IMR-90 (cell line): ENCODE data around the gene ADAMTS9. TPM values are rescaled to one million over a fixed set of nuclear protein-coding genes. Genes with fewer than 3 reads are reported as not detected.
A peak's percentile ranks its signal among the peaks of the same experiment; 100 is the strongest.

Experiments
- ATAC-seq: fragments of 200-7000 bp; cut with Tn5 transposase; 2 replicates; pipeline ENCODE4 v1.9.1; 2020; ENCODE audit warnings: low read depth, mild to moderate bottlenecking, moderate library complexity
- BruUV-seq: library from RNA; stranded (reverse); fragments of 400-500 nt; replicated peaks from 2 replicates; lab custom pipeline; 2021; lab: Mats Ljungman, UMichigan
- CTCF ChIA-PET: fragments of 300-600 bp; formaldehyde crosslinking; extraction: SDS; loops from one replicate; lab custom pipeline; 2021; ENCODE audit warnings: antibody characterized with exemption; lab: Yijun Ruan, JAX
- POLR2A ChIA-PET: fragments of 300-600 bp; sonication (Branson Sonifier 250); formaldehyde crosslinking; loops from one replicate; lab custom pipeline; 2022; ENCODE audit warnings: antibody characterized with exemption; ENCODE audit not compliant: unreplicated experiment; lab: Charles Lee
- DNase-seq: peaks from one replicate; pipeline ENCODE4 v3.0.0; 2013
- H2AFZ ChIP-seq: replicated peaks from 2 replicates; pipeline ENCODE3; 2013; ENCODE audit warnings: low read length, mild to moderate bottlenecking; ENCODE audit not compliant: poor library complexity
- H2AK5ac ChIP-seq: 2 replicates; pipeline ENCODE4 v1.6.1; 2013; ENCODE audit warnings: low read depth, low read length, inconsistent platforms
- H2AK9ac ChIP-seq: replicated peaks from 2 replicates; pipeline ENCODE3; 2013; ENCODE audit warnings: mild to moderate bottlenecking, low read depth, low read length, moderate library complexity; ENCODE audit not compliant: poor library complexity
- H2BK120ac ChIP-seq: 2 replicates; pipeline ENCODE4 v1.6.1; 2013; ENCODE audit warnings: low read depth, low read length, inconsistent platforms
- H2BK15ac ChIP-seq: 3 replicates; pipeline ENCODE4 v1.6.1; 2013; ENCODE audit warnings: low read depth, low read length, inconsistent platforms
- H2BK20ac ChIP-seq: 2 replicates; pipeline ENCODE4 v1.6.1; 2013; ENCODE audit warnings: low read depth, mild to moderate bottlenecking, inconsistent platforms, low read length, moderate library complexity
- H2BK5ac ChIP-seq: 2 replicates; pipeline ENCODE4 v1.6.1; 2013; ENCODE audit warnings: mild to moderate bottlenecking, low read depth, low read length, inconsistent platforms; ENCODE audit not compliant: poor library complexity, severe bottlenecking
- H3K14ac ChIP-seq: replicated peaks from 2 replicates; pipeline ENCODE4 v1.6.1; 2013; ENCODE audit warnings: low read depth, low read length, inconsistent platforms
- H3K18ac ChIP-seq: 2 replicates; pipeline ENCODE4 v1.6.1; 2013; ENCODE audit warnings: low read depth, low read length, control low read depth
- H3K23ac ChIP-seq: 2 replicates; pipeline ENCODE4 v1.6.1; 2013; ENCODE audit warnings: low read depth, low read length, inconsistent platforms
- H3K27ac ChIP-seq: 2 replicates; pipeline ENCODE4 v1.5.1; 2013; ENCODE audit warnings: mild to moderate bottlenecking, control low read depth, low read length; ENCODE audit not compliant: insufficient read depth
- H3K27me3 ChIP-seq: 2 replicates; pipeline ENCODE4 v1.6.1; 2013; ENCODE audit warnings: low read length; ENCODE audit not compliant: control insufficient read depth, insufficient read depth
- H3K36me3 ChIP-seq: 2 replicates; pipeline ENCODE4 v1.6.1; 2013; ENCODE audit warnings: low read length, mixed read lengths; ENCODE audit not compliant: control insufficient read depth, insufficient read depth
- H3K4ac ChIP-seq: 2 replicates; pipeline ENCODE4 v1.6.1; 2013; ENCODE audit warnings: low read depth, low read length, inconsistent platforms
- H3K4me1 ChIP-seq: 2 replicates; pipeline ENCODE4 v1.6.1; 2013; ENCODE audit warnings: low read length, mixed read lengths; ENCODE audit not compliant: control insufficient read depth, insufficient read depth
- H3K4me2 ChIP-seq: 2 replicates; pipeline ENCODE4 v1.6.1; 2013; ENCODE audit warnings: low read depth, mild to moderate bottlenecking, control low read depth, low read length, moderate library complexity
- H3K4me3 ChIP-seq: 2 replicates; pipeline ENCODE4 v1.5.1; 2013; ENCODE audit warnings: low read depth, mild to moderate bottlenecking, control low read depth, low read length, moderate library complexity; ENCODE audit not compliant: insufficient read depth
- H3K56ac ChIP-seq: 2 replicates; pipeline ENCODE4 v1.6.1; 2013; ENCODE audit warnings: low read length, inconsistent platforms; ENCODE audit not compliant: insufficient read depth; ENCODE audit errors: extremely low read depth
- H3K79me1 ChIP-seq, 2 experiments: 2 replicates each; pipeline ENCODE4 v1.6.1; 2013; ENCODE audit warnings: low read length in 2 of 2, inconsistent platforms in 1 of 2, low read depth in 1 of 2
- H3K9ac ChIP-seq: 2 replicates; pipeline ENCODE4 v1.6.1; 2013; ENCODE audit warnings: low read depth, low read length, control low read depth
- H3K9me1 ChIP-seq: 2 replicates; pipeline ENCODE4 v1.6.1; 2013; ENCODE audit warnings: low read length, inconsistent platforms; ENCODE audit not compliant: insufficient read depth
- H3K9me3 ChIP-seq: 2 replicates; pipeline ENCODE4 v1.6.1; 2013; ENCODE audit warnings: low read length; ENCODE audit not compliant: control insufficient read depth, insufficient read depth
- H4K20me1 ChIP-seq: 2 replicates; pipeline ENCODE4 v1.6.1; 2013; ENCODE audit warnings: low read length, inconsistent platforms; ENCODE audit not compliant: insufficient read depth
- H4K5ac ChIP-seq: 2 replicates; pipeline ENCODE4 v1.6.1; 2013; ENCODE audit warnings: mild to moderate bottlenecking, low read depth, low read length, control low read depth
- H4K8ac ChIP-seq, 2 experiments: 2 replicates each; pipeline ENCODE4 v1.6.1; 2013; ENCODE audit warnings: low read depth in 2 of 2, low read length in 2 of 2, control low read depth in 1 of 2, inconsistent platforms in 1 of 2
- H4K91ac ChIP-seq: 2 replicates; pipeline ENCODE4 v1.6.1; 2013; ENCODE audit warnings: low read depth, low read length, inconsistent platforms; ENCODE audit not compliant: insufficient read depth
- BHLHE40 ChIP-seq: fragments of 150-350 bp; IDR thresholded peaks from 2 replicates; pipeline ENCODE4 v1.6.1; 2016; ENCODE audit warnings: mild to moderate bottlenecking, low read depth, low read length
- CEBPB ChIP-seq: IDR thresholded peaks from 2 replicates; pipeline ENCODE4 v1.6.1; 2012; ENCODE audit warnings: low read depth, low read length, improper control_type of control experiment
- CTCF ChIP-seq: conservative IDR thresholded peaks from 2 replicates; pipeline ENCODE4 v1.5.1; 2012; ENCODE audit warnings: mild to moderate bottlenecking, low read depth, low read length, improper control_type of control experiment
- ELK1 ChIP-seq: fragments of 150-350 bp; IDR thresholded peaks from 2 replicates; pipeline ENCODE4 v1.6.1; 2016; ENCODE audit warnings: low read depth, mild to moderate bottlenecking, low read length, moderate library complexity, borderline replicate concordance
- FOS ChIP-seq: fragments of 150-350 bp; IDR thresholded peaks from 2 replicates; pipeline ENCODE4 v1.6.1; 2016; ENCODE audit warnings: low read depth, low read length
- MAFK ChIP-seq: IDR thresholded peaks from 2 replicates; pipeline ENCODE4 v1.6.1; 2012; ENCODE audit warnings: low read depth, low read length, improper control_type of control experiment
- MAZ ChIP-seq: IDR thresholded peaks from 2 replicates; pipeline ENCODE4 v1.6.1; 2012; ENCODE audit warnings: low read depth, mild to moderate bottlenecking, low read length, improper control_type of control experiment, moderate library complexity, borderline replicate concordance
- NFE2L2 ChIP-seq: fragments of 150-350 bp; IDR thresholded peaks from 2 replicates; pipeline ENCODE4 v1.6.1; 2016; ENCODE audit warnings: low read depth, mild to moderate bottlenecking, low read length
- RCOR1 ChIP-seq: IDR thresholded peaks from 2 replicates; pipeline ENCODE4 v1.6.1; 2012; ENCODE audit warnings: mild to moderate bottlenecking, low read length, improper control_type of control experiment; ENCODE audit not compliant: insufficient replicate concordance
- USF2 ChIP-seq: fragments of 150-350 bp; IDR thresholded peaks from 2 replicates; pipeline ENCODE4 v1.6.1; 2017; ENCODE audit warnings: mild to moderate bottlenecking, antibody characterized with exemption, low read length, low read depth
- WGBS, 2 experiments: methylation state at CpG; one replicate each; pipeline versions ENCODE4 v1.1.5 to v1.1.7; 2013; ENCODE audit warnings: missing lambda C conversion rate in 2 of 2; ENCODE audit not compliant: insufficient read length in 1 of 2; ENCODE audit errors: extremely low coverage in 2 of 2; 5-methylcytosine and 5-hydroxymethylcytosine counted together
- dilution Hi-C: fragments of 300-500 bp; cut with HindIII; formaldehyde crosslinking; loops from one replicate; pipeline ENCODE4 v1.14.3; 2018; ENCODE audit warnings: low sequenced_read_pairs; ENCODE audit not compliant: unreplicated experiment
- in situ Hi-C: fragments of 300-500 bp; cut with MboI; formaldehyde crosslinking; loops from 3 replicates; pipeline ENCODE4 v1.14.3; 2019; ENCODE audit warnings: low sequenced_read_pairs, inconsistent platforms, mixed read lengths
- intact Hi-C: fragments of 100-400 bp; cut with micrococcal nuclease; formaldehyde crosslinking; loops from 2 replicates; pipeline ENCODE4 v1.10.0; 2022
- polyA plus RNA-seq, 3 experiments: library from polyadenylated mRNA; depleted of rRNA; stranded (reverse); fragments of >200 nt; gene quantifications; 2 replicates each; pipeline ENCODE4 v1.2.3, GENCODE V29; 2012; ENCODE audit warnings: low replicate concordance in 1 of 3
- total RNA-seq: library from RNA; depleted of rRNA; stranded (reverse); fragments of >200 nt; gene quantifications from 2 replicates; pipeline ENCODE4 v1.2.3, GENCODE V29; 2012

Gene ADAMTS9
- total and polyA plus RNA-seq, 2 of the 4 experiments (the other 2 are of a cell fraction): 0.55 to 1.1 TPM

- peak overlapping the region; percentile 1 for H2AFZ ChIP-seq
- peak overlapping the region; percentile 92 for H3K23ac ChIP-seq
- peak overlapping the region; percentile 98 for H2AK5ac ChIP-seq
- no peaks in the 10 kb centered on the region for H3K9me3 ChIP-seq
- no peak overlapping the region for H3K4me3 ChIP-seq
- ChIA-PET POLR2A (interaction anchor here (0.5 to 1.1 kb wide), 2 partner anchors 32 to 201 kb away, joined by 4 to 8 read pairs; no protein-coding TSS in a partner anchor), CTCF (interaction anchor here (0.6 to 1.3 kb wide), 3 partner anchors 29 to 98 kb away, joined by 3 to 10 read pairs (median 4); no protein-coding TSS in a partner anchor)
- peak overlapping the region; percentile 94 for H4K91ac ChIP-seq
- H2AK9ac ChIP-seq: no peak overlapping the region
- H2BK5ac ChIP-seq: peak overlapping the region; percentile 96
- peak; percentile 88 for ATAC-seq
- peak overlapping the region; percentile 91 for H3K14ac ChIP-seq
- H2BK20ac ChIP-seq: peak overlapping the region; percentile 98
- H3K9ac ChIP-seq: peak overlapping the region; percentile 46
- no peaks in the 10 kb centered on the region for H4K20me1 ChIP-seq
- WGBS, 2 experiments: 5% methylated on average over 4 of the region's 8 CpGs; no CpG with 5 or more reads in 1 of the 2 experiments
- H3K4me2 ChIP-seq: peak overlapping the region; percentile 95
- peak overlapping the region; percentile 98 for H4K5ac ChIP-seq
- peak overlapping the region; percentile 98 for H3K56ac ChIP-seq
- peak; percentile 97 for DNase-seq
- peak overlapping the region; percentile 84 to 98 for H4K8ac ChIP-seq
- no peaks in the 10 kb centered on the region for H3K27me3 ChIP-seq
- H3K79me1 ChIP-seq: no peaks in the 10 kb centered on the region
- dilution Hi-C loops (no loop called here), intact Hi-C loops (loop anchor here (2.0 to 5.0 kb wide), 2 partner anchors 17 to 589 kb away; partner anchors contain the start of gene SCAANT1), in situ Hi-C loops (no loop called here)
- no TSS peak for BruUV-seq
- peak overlapping the region; percentile 100 for H3K18ac ChIP-seq
- H2BK120ac ChIP-seq: peak overlapping the region; percentile 95
- peak overlapping the region; percentile 86 for H2BK15ac ChIP-seq
- H3K9me1 ChIP-seq: 0 out of 2 replicates have a peak, but pooled peaks cover 5% of the 10 kb centered on the region
- TF ChIP-seq MAFK: peak; percentile 60
- TF ChIP-seq USF2: no peak
- TF ChIP-seq MAZ: no peak
- no peak for TF ChIP-seq RCOR1
- TF ChIP-seq NFE2L2: peak; percentile 30; the same call in 1 of the 2 replicates
- no peak for TF ChIP-seq ELK1
- TF ChIP-seq CEBPB: peak; percentile 56
- TF ChIP-seq FOS: peak; percentile 36
- peak; percentile 31; the same call in 1 of the 2 replicates for TF ChIP-seq BHLHE40
- no peak for TF ChIP-seq CTCF
- peaks cover 9% of the 10 kb centered on the region for H3K4me1 ChIP-seq
- peak overlapping the region; percentile 95 for H3K4ac ChIP-seq
- no peaks in the 10 kb centered on the region for H3K36me3 ChIP-seq
- peak overlapping the region; percentile 97 for H3K27ac ChIP-seq
These were observed 186.4 kb downstream of the ADAMTS9 start for GRCh38 chr3:64501298-64501906.
